OCI-LY1 (cell line): ENCODE data around the gene NOP56.

Experiments used
- CTCF ChIP-seq: fragments of 200-600 bp; sonication (generic), shearing (Covaris generic); IDR thresholded peaks from 2 replicates; pipeline ENCODE4 v1.5.1; 2017; ENCODE audit warnings: mild to moderate bottlenecking, antibody characterized with exemption, low read length, moderate library complexity, mixed read lengths
- EZH2 ChIP-seq: fragments of 200-600 bp; sonication (generic), shearing (Covaris generic); IDR thresholded peaks from 2 replicates; pipeline ENCODE4 v1.8.0; 2017; ENCODE audit warnings: borderline replicate concordance, mixed run types, mild to moderate bottlenecking, antibody characterized with exemption, low read length, moderate library complexity, mixed read lengths

GRCh38 chr20:2691663-2692035, 39.2 kb downstream of the NOP56 start:
- TF ChIP-seq EZH2 (no peak), CTCF (no peak)
